HepG2 (cell line): Measurements from ENCODE around the gene BRCA2. TPM values are rescaled to one million over a fixed set of nuclear protein-coding genes. Genes with fewer than 3 reads are reported as not detected.

ENCODE experiments used
- EP300 ChIP-seq, 3 experiments: sonication (generic) in 1 of 3; formaldehyde crosslinking in 1 of 3; IDR thresholded peaks; 2 replicates each; pipeline versions ENCODE4 v1.5.1 to v1.6.1; 2011 to 2020; ENCODE audit warnings: low read depth in 2 of 3, low read length in 2 of 3, borderline replicate concordance in 1 of 3, improper control_type of control experiment in 1 of 3, mild to moderate bottlenecking in 1 of 3, missing genetic modification reagents in 1 of 3, moderate library complexity in 1 of 3
- FOXC1 ChIP-seq: sonication (generic); formaldehyde crosslinking; IDR thresholded peaks from 2 replicates; pipeline ENCODE4 v1.8.0; 2022; ENCODE audit warnings: mild to moderate bottlenecking, missing genetic modification reagents, borderline replicate concordance
- HNF1B ChIP-seq: sonication (generic); formaldehyde crosslinking; IDR thresholded peaks from 2 replicates; pipeline ENCODE4 v1.5.1; 2020; ENCODE audit warnings: mild to moderate bottlenecking, moderate library complexity, missing genetic modification reagents
- ISL2 ChIP-seq: sonication (generic); formaldehyde crosslinking; IDR thresholded peaks from 2 replicates; pipeline ENCODE4 v1.5.0; 2020; ENCODE audit warnings: missing genetic modification reagents
- NCOA1 ChIP-seq: sonication (generic); formaldehyde crosslinking; IDR thresholded peaks from 2 replicates; pipeline ENCODE4 v1.9.0; 2021; ENCODE audit warnings: missing genetic modification reagents
- NR1H2 ChIP-seq: sonication (generic); formaldehyde crosslinking; IDR thresholded peaks from 2 replicates; pipeline ENCODE4 v1.8.1; 2022; ENCODE audit warnings: low read depth, missing genetic modification reagents, borderline replicate concordance
- PLRG1 ChIP-seq: fragments of 450-650 bp; conservative IDR thresholded peaks from 2 replicates; pipeline ENCODE4 v1.6.1; 2016
- PREB ChIP-seq: sonication (generic); formaldehyde crosslinking; IDR thresholded peaks from 2 replicates; pipeline ENCODE4 v1.4.0; 2020; ENCODE audit warnings: missing genetic modification reagents
- RAD21 ChIP-seq: fragments of 450-650 bp; formaldehyde crosslinking; IDR thresholded peaks from 2 replicates; pipeline ENCODE4 v1.5.0; 2020; ENCODE audit warnings: mild to moderate bottlenecking
- RBM22 ChIP-seq: fragments of 200-400 bp; formaldehyde crosslinking; optimal IDR thresholded peaks from 2 replicates; pipeline ENCODE3; 2017; ENCODE audit warnings: mild to moderate bottlenecking, low read length, moderate library complexity
- RFX5 ChIP-seq: IDR thresholded peaks from 2 replicates; pipeline ENCODE4 v1.6.1; 2011; ENCODE audit warnings: low read depth, low read length, improper control_type of control experiment
- SMC3 ChIP-seq: IDR thresholded peaks from 2 replicates; pipeline ENCODE4 v1.6.1; 2011; ENCODE audit warnings: low read length, improper control_type of control experiment
- TBX3 ChIP-seq: fragments of 450-650 bp; IDR thresholded peaks from 2 replicates; pipeline ENCODE4 v1.6.1; 2017; ENCODE audit warnings: antibody characterized with exemption, mild to moderate bottlenecking, inconsistent platforms, borderline replicate concordance
- XRCC5 ChIP-seq: fragments of 200-400 bp; formaldehyde crosslinking; optimal IDR thresholded peaks from 2 replicates; pipeline ENCODE3; 2017; ENCODE audit warnings: mild to moderate bottlenecking, low read length
- ZBED4 ChIP-seq: sonication (generic); formaldehyde crosslinking; IDR thresholded peaks from 2 replicates; pipeline ENCODE4 v1.4.0; 2020; ENCODE audit warnings: missing genetic modification reagents, borderline replicate concordance
- ZBTB38 ChIP-seq: sonication (generic); formaldehyde crosslinking; IDR thresholded peaks from 2 replicates; pipeline ENCODE4 v1.5.1; 2020; ENCODE audit warnings: mild to moderate bottlenecking, missing genetic modification reagents
- ZFP37 ChIP-seq: sonication (generic); formaldehyde crosslinking; IDR thresholded peaks from 2 replicates; pipeline ENCODE4 v1.4.0; 2020; ENCODE audit warnings: missing genetic modification reagents, borderline replicate concordance
- ZMAT3 ChIP-seq: sonication (generic); formaldehyde crosslinking; conservative IDR thresholded peaks from 2 replicates; pipeline ENCODE4 v1.7.0; 2021; ENCODE audit warnings: missing genetic modification reagents
- ZNF432 ChIP-seq: sonication (generic); formaldehyde crosslinking; IDR thresholded peaks from 2 replicates; pipeline ENCODE4 v1.5.0; 2020; ENCODE audit warnings: missing genetic modification reagents, mild to moderate bottlenecking, borderline replicate concordance
- ZNF557 ChIP-seq: sonication (generic); formaldehyde crosslinking; IDR thresholded peaks from 2 replicates; pipeline ENCODE4 v1.4.0; 2020; ENCODE audit warnings: missing genetic modification reagents
- ZNF598 ChIP-seq: sonication (generic); formaldehyde crosslinking; IDR thresholded peaks from 2 replicates; pipeline ENCODE4 v1.5.1; 2020; ENCODE audit warnings: mild to moderate bottlenecking, missing genetic modification reagents, borderline replicate concordance
- ZNF652 ChIP-seq: IDR thresholded peaks from 2 replicates; pipeline ENCODE4 v1.6.1; 2016; ENCODE audit warnings: low read depth, borderline replicate concordance
- ZNF746 ChIP-seq: sonication (generic); formaldehyde crosslinking; IDR thresholded peaks from 2 replicates; pipeline ENCODE4 v1.8.0; 2022; ENCODE audit warnings: mild to moderate bottlenecking, missing genetic modification reagents
- ZNF772 ChIP-seq: sonication (generic); formaldehyde crosslinking; IDR thresholded peaks from 2 replicates; pipeline ENCODE4 v1.5.0; 2020; ENCODE audit warnings: mild to moderate bottlenecking, missing genetic modification reagents
- polyA plus RNA-seq, 8 experiments: library from polyadenylated mRNA; depleted of rRNA in 3 of 8; stranded (reverse) in 7 of 8; unstranded in 1 of 8; fragments of >200 nt; fragmentation: Illumina TruSeq in 4 of 8; extraction: Trizol in 4 of 8; gene quantifications; 2 replicates each; pipeline versions ENCODE4 v1.2.1 to v1.2.3, GENCODE V29; 2011 to 2016; ENCODE audit warnings: low read depth in 4 of 8, missing spikeins in 1 of 8, mixed read lengths in 1 of 8; ENCODE audit not compliant: insufficient read depth in 1 of 8
- total RNA-seq, 5 experiments: library from RNA; depleted of rRNA; stranded (reverse); fragments of >200 nt; fragmentation: Illumina TruSeq; extraction: Trizol; gene quantifications; 2 replicates each; pipeline ENCODE4 v1.2.3, GENCODE V29; 2016; ENCODE audit warnings: low read depth in 1 of 5

Gene BRCA2
- total and polyA plus RNA-seq, 2 of the 13 experiments (the other 11 are each of a cell fraction or from before 2014, with no cell fraction given), result 3.1 to 24.6 TPM

DNA sequence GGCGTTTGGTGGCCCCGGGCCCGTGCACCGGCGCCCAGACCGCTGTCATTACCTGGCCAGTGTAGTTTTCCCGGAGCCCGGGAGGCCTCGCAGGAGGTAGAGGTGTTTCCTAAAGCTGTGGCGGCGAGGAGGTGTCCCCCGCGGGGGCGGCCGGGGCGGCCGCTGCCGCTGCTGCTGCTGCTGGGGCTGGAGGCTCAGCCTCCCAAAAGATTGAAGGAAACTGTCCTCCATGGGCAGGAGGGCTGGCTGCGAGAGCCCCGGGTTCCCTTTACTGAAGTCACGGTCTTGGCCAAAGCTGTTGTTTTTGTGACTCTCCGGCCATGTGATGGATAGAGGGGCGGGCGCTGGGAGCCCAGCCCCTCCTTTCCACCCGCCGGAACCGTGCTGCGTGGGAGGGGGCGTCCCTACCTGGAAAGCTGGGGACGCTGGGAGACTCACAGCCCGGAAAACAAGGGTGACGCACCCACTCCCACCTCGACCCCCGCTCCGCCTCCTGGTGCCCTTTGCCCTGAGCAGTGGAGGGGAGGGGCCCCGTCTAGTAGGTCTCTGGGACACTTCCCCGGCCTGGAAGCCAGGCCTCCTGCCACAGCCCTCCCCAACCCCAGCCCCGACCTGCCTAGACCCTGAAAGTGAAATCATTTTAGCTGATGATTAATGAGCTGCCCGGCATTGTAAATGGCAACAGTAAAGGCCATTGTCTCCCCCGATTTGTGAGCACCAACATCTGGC, 112.7 kb downstream of the BRCA2 start, which contains the start of gene N4BP2L1 (continued):
- TF ChIP-seq ZNF598 (CRISPR knock-in tag), result no peak
- no peak for TF ChIP-seq XRCC5
- 0 out of 2 replicates have a peak, but pooled peaks have one; percentile 24 for TF ChIP-seq ZNF557
- no peak for TF ChIP-seq PREB (CRISPR knock-in tag)
- no peak for TF ChIP-seq PLRG1
- TF ChIP-seq TBX3, result no peak
- TF ChIP-seq ZNF746 (CRISPR knock-in tag), result peak; percentile 59; the same call in 1 of the 2 replicates
- TF ChIP-seq SMC3, result no peak
- TF ChIP-seq RFX5, result no peak
- TF ChIP-seq RBM22, result no peak
- TF ChIP-seq NR1H2 (CRISPR knock-in tag), result no peak
- TF ChIP-seq EP300 (IDR thresholded peaks at IDR 0.05; ENCODE audit: low read depth in 2 of 2, low read length in 2 of 2), result 0 out of 4 replicates have a peak, but pooled peaks of 1 of the 2 experiments have one; percentile 16
- no peak; the same call in 1 of the 2 replicates for TF ChIP-seq EP300 (CRISPR knock-in tag; IDR thresholded peaks at IDR 0.05; ENCODE audit: borderline replicate concordance)
- no peak for TF ChIP-seq ZNF432 (CRISPR knock-in tag)
- TF ChIP-seq NCOA1 (CRISPR knock-in tag), result no peak
- no peak for TF ChIP-seq ZNF652
- TF ChIP-seq RAD21 (CRISPR knock-in tag), result no peak
- peak; percentile 78 for TF ChIP-seq ISL2
- no peak for TF ChIP-seq ZFP37 (CRISPR knock-in tag)
- TF ChIP-seq ZNF772, result peak; percentile 46; the same call in 1 of the 2 replicates
- TF ChIP-seq ZMAT3 (CRISPR knock-in tag), result peak; percentile 53; the same call in 1 of the 2 replicates
- no peak for TF ChIP-seq ZBED4 (CRISPR knock-in tag)
- TF ChIP-seq HNF1B (CRISPR knock-in tag), result peak; percentile 76; the same call in 1 of the 2 replicates
- no peak; the same call in 1 of the 2 replicates for TF ChIP-seq ZBTB38 (CRISPR knock-in tag)
- TF ChIP-seq FOXC1 (CRISPR knock-in tag), result peak; percentile 46; the same call in 1 of the 2 replicates
